Measurements from ENCODE around the gene SLC35E2B.

DNA sequence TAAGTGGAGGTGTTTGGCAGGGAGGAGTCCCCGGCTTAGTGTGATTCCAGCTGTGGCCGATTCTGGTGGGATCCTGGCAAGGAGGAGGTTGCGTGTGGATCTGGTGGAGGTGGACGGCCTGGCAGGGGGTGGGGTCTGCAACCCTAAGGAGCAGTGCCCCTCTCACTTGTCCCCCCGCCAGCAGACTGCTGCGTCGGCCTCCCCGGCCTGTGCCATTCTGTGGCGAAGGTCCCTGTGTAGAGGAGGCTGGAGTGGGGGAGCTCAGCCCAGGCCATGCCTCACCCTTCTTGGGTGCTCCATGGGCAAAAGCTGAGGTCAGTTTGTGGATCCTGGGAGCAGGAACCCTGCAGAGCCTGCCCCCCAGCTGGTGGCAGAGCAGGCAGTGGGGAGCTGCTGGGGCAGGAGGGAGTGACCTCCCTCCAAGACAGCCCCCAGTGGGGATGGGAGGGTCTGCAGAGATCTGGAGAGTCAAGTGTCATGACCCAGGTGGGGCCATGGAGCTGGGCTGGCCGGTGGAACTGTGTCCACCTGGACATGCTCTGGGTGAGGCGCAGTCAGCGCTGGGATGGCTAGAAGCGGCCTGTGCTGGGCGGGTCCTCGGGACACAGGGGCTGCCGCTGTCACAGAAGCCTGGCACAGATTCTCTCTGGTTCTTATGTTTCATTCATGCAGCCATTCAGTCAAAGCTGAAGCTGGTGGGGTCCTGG, 72.0 kb downstream of the SLC35E2B start:
- TF ChIP-seq CTCF (IDR thresholded peaks at IDR 0.05) (no peak), POLR2A (IDR thresholded peaks at IDR 0.05) (no peak)

Data from testis (tissue), 2 donors.